DMS114 treated with DMSO at 0.1 percent for 48 hours (cell line): ENCODE measurements around the gene RHBDF2.

Experiments used
- DNase-seq: peaks from one replicate; lab custom pipeline; 2025; ENCODE audit not compliant: unreplicated experiment; lab: John Stamatoyannopoulos, UW

Gene RHBDF2

GRCh38 chr17:76441686-76442340 lies 59.4 kb downstream of the RHBDF2 start:
- no peak for DNase-seq

GRCh38 chr17:76440751-76441362 lies 60.4 kb downstream of the RHBDF2 start:
- no peak for DNase-seq

- no peak for DNase-seq
Observed at GRCh38 chr17:76439314-76439928, 61.8 kb downstream of the RHBDF2 start.

DNA sequence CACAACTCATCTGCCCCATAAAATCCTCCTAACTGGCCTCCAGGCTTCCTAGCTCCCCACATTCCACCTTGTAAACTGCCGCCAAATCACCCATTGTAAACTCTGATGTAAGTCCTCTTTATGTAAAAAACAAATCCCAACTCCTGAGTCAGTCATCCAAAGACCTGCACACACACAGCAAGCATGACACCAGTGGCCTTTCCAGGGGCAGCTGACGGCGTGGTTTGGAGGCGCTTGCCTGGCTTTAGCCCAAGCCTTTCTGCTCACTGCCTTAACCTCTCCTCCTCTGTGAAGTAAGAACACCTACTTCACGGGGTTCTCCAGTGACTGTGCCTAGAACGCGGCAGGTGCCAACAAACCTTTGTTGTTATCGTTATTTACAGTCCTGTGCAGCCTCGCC lies 62.3 kb downstream of the RHBDF2 start:
- DNase-seq = no peak

GRCh38 chr17:76437467-76438402 lies 63.5 kb downstream of the RHBDF2 start:
- no peak for DNase-seq

GRCh38 chr17:76435751-76436150 lies 65.5 kb downstream of the RHBDF2 start:
- no peak for DNase-seq

GRCh38 chr17:76434870-76435269 lies 66.4 kb downstream of the RHBDF2 start:
- no peak for DNase-seq

DNA sequence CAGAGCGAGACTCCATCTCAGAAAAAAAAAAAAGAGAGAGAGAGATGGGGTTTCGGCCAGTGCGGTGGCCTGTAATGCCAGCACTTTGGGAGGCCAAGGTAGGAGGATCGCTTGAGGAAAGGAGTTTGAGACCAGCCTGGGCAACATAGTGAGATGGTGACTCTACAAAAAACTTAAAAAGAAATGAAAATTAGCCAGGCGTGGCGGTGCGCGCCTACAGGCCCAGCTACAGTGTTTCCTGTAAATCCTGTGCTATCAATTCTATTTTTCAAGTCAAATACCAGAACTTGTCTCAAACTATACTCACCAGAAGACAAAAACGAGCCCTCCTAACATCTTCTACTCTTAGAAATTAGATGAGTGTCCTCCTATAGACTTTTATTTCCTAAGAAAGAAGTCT lies 67.5 kb downstream of the RHBDF2 start:
- DNase-seq = no peak

DNA sequence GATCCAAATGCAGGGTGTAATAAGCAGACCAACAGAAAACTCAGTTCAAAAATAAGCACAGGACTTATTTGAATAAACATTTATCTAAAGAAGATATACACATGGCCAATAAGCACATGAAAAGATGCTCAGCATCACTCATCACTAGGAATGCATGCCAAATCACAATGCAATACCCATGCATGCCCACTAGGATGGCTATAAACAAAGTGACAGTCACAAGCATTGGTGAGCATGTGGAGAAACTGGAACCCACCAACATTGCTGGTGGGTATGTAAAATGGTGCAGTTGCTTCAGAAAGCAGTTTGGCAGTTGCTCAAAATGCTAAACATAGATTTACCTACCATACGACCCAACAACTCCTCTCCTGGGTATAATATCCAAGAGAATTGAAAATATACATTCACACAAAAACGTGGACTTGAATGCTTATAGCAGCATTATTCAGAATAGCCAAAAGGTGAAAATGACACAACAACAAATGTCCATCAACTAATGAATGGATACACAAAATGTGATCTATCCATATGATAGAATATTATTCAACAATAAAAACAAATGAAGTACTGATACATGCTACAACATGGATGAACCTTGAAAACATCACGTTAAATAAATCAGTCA lies 68.4 kb downstream of the RHBDF2 start:
- DNase-seq = no peak

DNA sequence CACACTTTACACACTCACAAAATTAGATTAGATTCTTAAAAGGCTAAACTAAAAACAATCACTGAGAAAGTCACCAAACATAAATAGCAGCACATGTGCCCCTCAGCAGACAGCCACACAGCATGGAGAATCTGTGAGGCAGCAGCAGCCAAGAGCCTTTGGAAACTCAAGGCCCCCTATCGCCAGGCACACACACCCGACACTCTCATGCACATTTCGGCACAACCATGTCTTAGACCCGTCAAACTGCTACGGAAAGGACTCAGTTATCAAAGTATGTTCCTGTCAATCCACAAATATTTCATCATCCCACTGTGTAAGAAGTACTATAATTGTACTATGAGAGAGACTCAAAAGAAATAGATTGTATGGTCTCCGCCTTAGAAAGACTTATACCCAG lies 69.2 kb downstream of the RHBDF2 start:
- no peak for DNase-seq

- no peak for DNase-seq
Observed at GRCh38 chr17:76431509-76431908, 69.7 kb downstream of the RHBDF2 start.

DNA sequence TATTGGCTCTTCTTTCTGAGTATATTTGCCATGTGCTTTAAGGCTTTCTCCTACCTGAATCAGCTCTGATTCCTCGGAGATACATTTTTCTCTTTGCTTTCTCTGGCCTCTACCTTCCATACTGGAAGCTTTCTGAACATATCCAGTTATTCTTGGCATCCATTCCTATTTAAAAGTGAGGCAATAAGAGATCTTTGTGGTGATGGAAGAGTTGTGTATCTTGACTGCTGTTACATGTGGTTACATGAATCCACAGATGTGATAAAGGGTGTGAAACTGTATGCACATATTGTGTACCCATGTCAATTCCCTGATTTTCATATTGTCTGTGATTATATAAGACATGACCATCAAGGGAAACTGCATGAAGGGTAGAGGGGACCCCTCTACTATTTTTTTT lies 72.7 kb downstream of the RHBDF2 start:
- no peak for DNase-seq

DNA sequence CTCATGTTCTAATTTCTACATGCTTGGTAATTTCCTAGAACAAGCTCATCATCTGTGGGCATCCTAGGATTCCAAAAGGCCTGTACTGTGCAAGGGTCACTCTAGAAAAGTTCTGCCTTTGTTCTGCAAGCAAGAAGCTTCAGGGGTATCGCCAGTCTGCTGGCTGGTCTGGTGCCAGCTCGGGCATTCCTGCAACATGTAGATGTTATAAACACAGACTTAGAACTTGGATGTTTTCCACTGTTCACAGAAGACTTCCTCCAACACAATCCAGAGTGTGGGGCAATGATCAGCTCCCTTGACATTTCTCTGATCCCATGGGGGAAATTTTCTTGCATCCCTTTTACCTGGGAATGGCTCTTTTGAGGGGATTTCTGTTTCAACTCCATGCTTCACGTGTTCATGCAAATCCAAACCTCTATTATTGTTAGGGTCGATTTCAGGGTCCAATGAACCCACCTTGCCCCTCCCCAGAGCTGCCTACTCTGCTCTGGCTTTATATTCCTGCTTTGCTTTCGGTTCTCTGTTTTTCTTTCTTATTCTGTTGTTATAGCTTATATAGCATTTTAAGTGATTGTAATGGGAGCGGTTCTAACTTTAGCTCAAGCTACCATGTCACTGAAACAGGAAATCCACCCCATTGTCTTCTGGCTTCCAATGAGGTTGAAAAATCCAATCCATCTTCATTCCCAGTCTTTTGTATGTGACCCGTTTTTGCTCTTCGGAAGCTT lies 73.6 kb downstream of the RHBDF2 start:
- no peak for DNase-seq

DNA sequence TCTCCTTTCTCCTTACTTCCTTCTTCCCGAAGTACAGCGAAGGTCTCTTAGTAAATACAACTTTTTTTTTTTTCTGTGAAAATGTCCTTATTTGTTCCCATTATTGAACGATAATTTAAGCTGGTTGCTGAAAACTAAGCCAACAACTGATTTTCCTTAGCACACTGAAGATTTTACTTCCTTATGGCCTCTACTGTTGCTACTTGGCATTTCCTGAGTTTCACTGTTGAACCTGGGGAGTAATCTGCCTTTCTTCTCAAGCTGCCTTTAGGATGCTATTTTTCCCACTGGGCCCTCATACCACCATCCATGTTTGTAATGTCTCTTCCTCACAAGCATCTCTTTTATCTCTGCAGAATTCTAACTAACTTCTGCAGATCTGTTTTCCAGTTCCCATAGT lies 74.4 kb downstream of the RHBDF2 start:
- DNase-seq = no peak

DNA sequence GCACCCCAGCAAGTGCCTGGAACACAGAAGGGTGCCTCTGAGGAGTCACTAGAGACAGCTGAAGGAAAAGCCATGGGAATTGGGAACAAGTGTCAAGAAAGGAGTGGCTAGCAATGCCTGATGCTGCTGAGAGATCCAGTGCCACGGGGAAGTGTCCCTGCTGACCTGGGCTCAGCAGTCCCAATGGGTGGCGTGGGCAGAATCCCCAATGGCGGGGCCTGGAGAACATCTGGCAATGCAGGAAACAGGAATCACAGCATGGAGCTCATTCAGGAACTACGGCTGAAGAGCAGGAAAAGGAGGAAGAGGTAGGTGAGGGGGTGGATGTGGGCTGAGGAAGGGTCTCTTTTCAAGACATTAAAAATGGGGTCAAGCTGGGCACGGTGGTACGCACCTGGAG lies 78.4 kb downstream of the RHBDF2 start:
- DNase-seq = no peak

GRCh38 chr17:76422406-76422805 lies 78.8 kb downstream of the RHBDF2 start:
- DNase-seq = no peak

- DNase-seq = no peak
Observed at GRCh38 chr17:76421044-76421407, 80.2 kb downstream of the RHBDF2 start.
